ENCODE measurements around the gene SMARCAL1. TPM values are rescaled to one million over a fixed set of nuclear protein-coding genes. Genes with fewer than 3 reads are reported as not detected.

Gene SMARCAL1
- 19.7 and 25.6 TPM in 2 replicates for total RNA-seq

GRCh38 chr2:216412022-216412999, at the start of gene SMARCAL1:
Gene SMARCAL1, plus strand, starts transcription at chr2:216412484. Its CDS starts 2,221 bp downstream, at chr2:216414705.

DNA sequence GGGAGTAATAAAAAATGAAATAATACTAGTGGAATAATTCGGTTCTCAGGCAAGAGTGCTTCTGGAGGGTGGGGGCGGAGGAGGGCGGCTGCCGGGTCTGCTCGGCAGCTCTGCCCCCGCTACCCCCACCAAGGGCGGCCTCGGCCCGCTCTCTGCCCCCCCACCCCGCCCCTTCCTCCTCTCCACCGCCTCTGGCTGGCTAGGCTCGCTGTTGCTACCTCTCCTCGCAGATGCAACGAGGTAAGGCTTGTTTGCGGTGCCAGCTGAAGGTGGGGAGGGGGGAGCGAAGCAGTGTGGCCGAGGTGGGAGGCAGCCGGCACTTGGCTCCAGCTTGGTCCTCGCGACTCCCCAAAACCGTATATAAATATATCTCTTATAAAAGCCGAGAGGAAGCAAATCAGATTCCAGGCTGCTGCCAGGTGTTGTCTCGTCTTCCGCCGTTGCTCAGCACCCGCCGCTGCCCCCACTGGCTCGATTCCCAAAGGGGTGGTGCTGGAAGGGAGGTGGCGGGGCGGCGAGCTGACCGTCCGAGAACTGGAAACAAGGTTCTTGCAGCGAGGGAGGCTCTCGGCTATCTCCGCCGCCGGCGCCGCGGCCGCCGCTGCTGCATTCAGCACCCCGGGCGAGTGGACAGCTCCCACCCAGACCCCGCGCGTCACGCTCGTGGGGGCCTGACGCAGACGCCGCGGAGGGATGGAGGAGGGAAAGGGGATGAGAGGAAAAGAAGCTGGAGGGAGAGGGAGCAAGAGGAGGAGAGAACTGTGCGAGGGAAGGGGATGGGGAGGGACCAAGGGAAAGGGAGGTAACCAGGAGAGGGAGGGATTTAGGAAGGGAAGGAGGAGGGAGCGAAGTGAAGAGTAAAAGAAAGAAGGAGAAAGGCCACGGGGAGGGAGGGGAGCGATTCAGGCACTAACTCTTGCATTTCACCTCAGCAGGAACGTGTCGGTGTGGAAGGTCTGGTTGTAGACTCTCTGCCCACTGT, 40.3 kb upstream of the SMARCAL1 start, which contains the start of gene MARCHF4:
TSS of gene MARCHF4 (minus strand) at position 763 of the 982 bp plus-strand sequence. CDS start 2,223 bp downstream, outside the sequence.

GRCh38 chr2:216498379-216499352, 86.4 kb downstream of the SMARCAL1 start, which contains the start of gene RPL37A:
Gene RPL37A, plus strand, starts transcription at chr2:216498844. Its CDS starts 31 bp downstream, at chr2:216498875.

Other genes starting within 250 kb of the SMARCAL1 start
- 0.10 TPM in 1 of 2 replicates, not detected in the other for gene MARCHF4, start 40.0 kb upstream of the SMARCAL1 start, total RNA-seq
- 1,505 and 1,930 TPM in 2 replicates for gene RPL37A, start 86.4 kb downstream of the SMARCAL1 start, total RNA-seq
- 32.7 and 33.9 TPM in 2 replicates for gene IGFBP2, start 220.9 kb downstream of the SMARCAL1 start, total RNA-seq

Data from cardiac ventricle fibroblast (primary cell).